Measurements from ENCODE around the gene CEP170B.
"Not testable (repeated sequence)": the region's sequence is repeated elsewhere in the genome, so short reads cannot be mapped to it uniquely, and the experiment has no call there.

Gene CEP170B

GRCh38 chr14:104941508-104942365, 76.7 kb downstream of the CEP170B start:
- Histone ChIP-seq H3K27me3 (ENCODE audit: control insufficient read depth, insufficient read depth, low read length, poor library complexity, severe bottlenecking) (peaks cover 19% of the 10 kb centered on the region), H3K4me3 (ENCODE audit: insufficient read depth, low read depth, low read length) (no peak overlapping the region), H3K27ac (ENCODE audit: insufficient read depth, low read depth, low read length, poor library complexity, severe bottlenecking) (no peak overlapping the region), H3K9me3 (ENCODE audit: control insufficient read depth, low read length) (no peaks in the 10 kb centered on the region), H3K4me1 (ENCODE audit: control insufficient read depth, insufficient read depth, low read length) (peaks cover 3% of the 10 kb centered on the region), H3K36me3 (ENCODE audit: control insufficient read depth, insufficient read depth, low read length) (no peaks in the 10 kb centered on the region)
- 92 to 94% methylated on average over 26 of the region's 26 CpGs for whole genome bisulfite sequencing, 2 experiments

- 94 to 95% methylated on average over 16 of the region's 16 CpGs for WGBS, 2 experiments
Observed at GRCh38 chr14:104942586-104942985, 77.5 kb downstream of the CEP170B start.

GRCh38 chr14:104943216-104944015, 78.3 kb downstream of the CEP170B start:
- H3K4me1 ChIP-seq (ENCODE audit: control insufficient read depth, insufficient read depth, low read length): not testable (repeated sequence)

More at GRCh38 chr14:104942586-104942985, 77.5 kb downstream of the CEP170B start:
- no peaks in the 10 kb centered on the region for H3K36me3 ChIP-seq (ENCODE audit: control insufficient read depth, insufficient read depth, low read length)
- no peak overlapping the region for H3K4me3 ChIP-seq (ENCODE audit: insufficient read depth, low read depth, low read length)
- peaks cover 3% of the 10 kb centered on the region for H3K4me1 ChIP-seq (ENCODE audit: control insufficient read depth, insufficient read depth, low read length)
- peaks cover 11% of the 10 kb centered on the region for H3K27me3 ChIP-seq (ENCODE audit: control insufficient read depth, insufficient read depth, low read length, poor library complexity, severe bottlenecking)
- no peaks in the 10 kb centered on the region for H3K9me3 ChIP-seq (ENCODE audit: control insufficient read depth, low read length)
- no peak overlapping the region for H3K27ac ChIP-seq (ENCODE audit: insufficient read depth, low read depth, low read length, poor library complexity, severe bottlenecking)

GRCh38 chr14:104944016-104944308, 78.9 kb downstream of the CEP170B start:
- not testable (repeated sequence) for H3K27me3 ChIP-seq (ENCODE audit: control insufficient read depth, insufficient read depth, low read length, poor library complexity, severe bottlenecking); H3K4me1 ChIP-seq (ENCODE audit: control insufficient read depth, insufficient read depth, low read length); H3K9me3 ChIP-seq (ENCODE audit: control insufficient read depth, low read length); H3K27ac ChIP-seq (ENCODE audit: insufficient read depth, low read depth, low read length, poor library complexity, severe bottlenecking); H3K4me3 ChIP-seq (ENCODE audit: insufficient read depth, low read depth, low read length); H3K36me3 ChIP-seq (ENCODE audit: control insufficient read depth, insufficient read depth, low read length)
- WGBS, 2 experiments: 90 to 94% methylated on average over 6 of the region's 6 CpGs

More at GRCh38 chr14:104943216-104944015, 78.3 kb downstream of the CEP170B start:
- 93% methylated on average over 29 of the region's 29 CpGs for WGBS, 2 experiments
- H3K27me3 ChIP-seq (ENCODE audit: control insufficient read depth, insufficient read depth, low read length, poor library complexity, severe bottlenecking); H3K27ac ChIP-seq (ENCODE audit: insufficient read depth, low read depth, low read length, poor library complexity, severe bottlenecking); H3K4me3 ChIP-seq (ENCODE audit: insufficient read depth, low read depth, low read length); H3K36me3 ChIP-seq (ENCODE audit: control insufficient read depth, insufficient read depth, low read length); H3K9me3 ChIP-seq (ENCODE audit: control insufficient read depth, low read length): not testable (repeated sequence)

- not testable (repeated sequence) for H3K36me3 ChIP-seq (ENCODE audit: control insufficient read depth, insufficient read depth, low read length); H3K27me3 ChIP-seq (ENCODE audit: control insufficient read depth, insufficient read depth, low read length, poor library complexity, severe bottlenecking); H3K4me3 ChIP-seq (ENCODE audit: insufficient read depth, low read depth, low read length); H3K4me1 ChIP-seq (ENCODE audit: control insufficient read depth, insufficient read depth, low read length); H3K27ac ChIP-seq (ENCODE audit: insufficient read depth, low read depth, low read length, poor library complexity, severe bottlenecking); H3K9me3 ChIP-seq (ENCODE audit: control insufficient read depth, low read length)
- WGBS, 2 experiments: 93 to 94% methylated on average over 29 of the region's 29 CpGs
Observed at GRCh38 chr14:104944436-104945205, 79.6 kb downstream of the CEP170B start.

GRCh38 chr14:104945266-104945665, 80.2 kb downstream of the CEP170B start:
- not testable (repeated sequence) for H3K4me3 ChIP-seq (ENCODE audit: insufficient read depth, low read depth, low read length); H3K27me3 ChIP-seq (ENCODE audit: control insufficient read depth, insufficient read depth, low read length, poor library complexity, severe bottlenecking); H3K4me1 ChIP-seq (ENCODE audit: control insufficient read depth, insufficient read depth, low read length); H3K27ac ChIP-seq (ENCODE audit: insufficient read depth, low read depth, low read length, poor library complexity, severe bottlenecking); H3K9me3 ChIP-seq (ENCODE audit: control insufficient read depth, low read length); H3K36me3 ChIP-seq (ENCODE audit: control insufficient read depth, insufficient read depth, low read length)
- WGBS, 2 experiments: 94 to 95% methylated on average over 20 of the region's 20 CpGs

Data from ectodermal cell (in vitro differentiated cells).